ENCODE measurements around the gene SCARF2. TPM values are rescaled to one million over a fixed set of nuclear protein-coding genes. Genes with fewer than 3 reads are reported as not detected.
"Not testable (repeated sequence)": the region's sequence is repeated elsewhere in the genome, so short reads cannot be mapped to it uniquely, and the experiment has no call there.

SCARF2 gene
- total RNA-seq, 1 donor from 2014 or later: 23.4 TPM

DNA sequence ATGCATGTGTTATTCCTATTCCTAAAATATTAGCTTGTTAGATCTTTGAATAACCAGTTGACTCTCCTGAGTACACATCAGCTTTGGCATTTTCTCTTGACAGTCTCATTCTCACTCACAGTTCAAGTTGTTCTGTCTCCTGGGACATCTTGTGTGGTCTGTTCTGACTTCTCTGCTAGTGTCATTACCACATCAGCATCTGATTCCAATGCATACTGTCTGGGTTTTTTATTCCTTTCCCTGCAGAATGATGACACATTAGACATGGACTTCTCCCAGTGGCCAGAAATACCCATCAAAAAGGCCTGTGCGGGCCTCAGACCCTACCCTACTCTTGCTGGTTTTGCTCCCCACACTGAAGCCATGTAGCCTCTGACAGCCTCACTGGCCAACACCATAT, 41.0 kb downstream of the SCARF2 start:
- H3K27me3 Mint-ChIP-seq (ENCODE audit: low read depth): no peaks in the 10 kb centered on the region
- peaks cover 47% of the 10 kb centered on the region for H3K4me1 Mint-ChIP-seq
- TF ChIP-seq, protein P1, sequence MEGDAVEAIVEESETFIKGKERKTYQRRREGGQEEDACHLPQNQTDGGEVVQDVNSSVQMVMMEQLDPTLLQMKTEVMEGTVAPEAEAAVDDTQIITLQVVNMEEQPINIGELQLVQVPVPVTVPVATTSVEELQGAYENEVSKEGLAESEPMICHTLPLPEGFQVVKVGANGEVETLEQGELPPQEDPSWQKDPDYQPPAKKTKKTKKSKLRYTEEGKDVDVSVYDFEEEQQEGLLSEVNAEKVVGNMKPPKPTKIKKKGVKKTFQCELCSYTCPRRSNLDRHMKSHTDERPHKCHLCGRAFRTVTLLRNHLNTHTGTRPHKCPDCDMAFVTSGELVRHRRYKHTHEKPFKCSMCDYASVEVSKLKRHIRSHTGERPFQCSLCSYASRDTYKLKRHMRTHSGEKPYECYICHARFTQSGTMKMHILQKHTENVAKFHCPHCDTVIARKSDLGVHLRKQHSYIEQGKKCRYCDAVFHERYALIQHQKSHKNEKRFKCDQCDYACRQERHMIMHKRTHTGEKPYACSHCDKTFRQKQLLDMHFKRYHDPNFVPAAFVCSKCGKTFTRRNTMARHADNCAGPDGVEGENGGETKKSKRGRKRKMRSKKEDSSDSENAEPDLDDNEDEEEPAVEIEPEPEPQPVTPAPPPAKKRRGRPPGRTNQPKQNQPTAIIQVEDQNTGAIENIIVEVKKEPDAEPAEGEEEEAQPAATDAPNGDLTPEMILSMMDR (conservative IDR thresholded peaks at IDR 0.05): no peak
- H3K36me3 Mint-ChIP-seq (ENCODE audit: low read depth): peaks cover 11% of the 10 kb centered on the region
- no peaks in the 10 kb centered on the region for H3K9me3 Mint-ChIP-seq
- DNase-seq (ENCODE audit: low read depth, low spot score): no peak
- no peak overlapping the region for H3K27ac Mint-ChIP-seq (ENCODE audit: unreplicated experiment)
- H3K4me3 Mint-ChIP-seq: peak overlapping the region; percentile 94

DNA sequence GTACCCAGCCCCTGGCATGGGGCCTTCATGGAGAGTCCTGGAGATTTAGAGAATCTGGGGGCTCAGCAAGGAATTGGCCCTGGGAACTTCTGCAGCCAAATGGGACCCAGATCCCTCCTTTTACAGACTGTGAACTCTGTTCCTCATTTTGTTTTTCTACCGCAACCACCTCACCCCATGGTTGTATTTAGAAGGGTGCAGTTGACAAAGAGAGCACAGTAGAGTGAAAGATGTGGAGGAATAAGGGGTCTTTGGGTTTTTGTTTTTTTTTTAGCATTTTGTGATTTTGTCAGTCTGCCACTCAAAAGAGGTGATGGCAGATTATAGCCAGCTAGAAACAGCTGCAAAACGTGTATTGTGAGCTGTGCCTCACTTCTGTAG, 41.7 kb downstream of the SCARF2 start:
- TF ChIP-seq, protein P1 (conservative IDR thresholded peaks at IDR 0.05): no peak
- peak overlapping the region; percentile 94 for H3K4me3 Mint-ChIP-seq
- no peaks in the 10 kb centered on the region for H3K27me3 Mint-ChIP-seq (ENCODE audit: low read depth)
- no peaks in the 10 kb centered on the region for H3K9me3 Mint-ChIP-seq
- H3K27ac Mint-ChIP-seq (ENCODE audit: unreplicated experiment): no peak overlapping the region
- peaks cover 47% of the 10 kb centered on the region for H3K4me1 Mint-ChIP-seq
- H3K36me3 Mint-ChIP-seq (ENCODE audit: low read depth): peaks cover 11% of the 10 kb centered on the region
- no peak for DNase-seq (ENCODE audit: low read depth, low spot score)

- TF ChIP-seq, protein P1 (conservative IDR thresholded peaks at IDR 0.05): no peak
- peak overlapping the region; percentile 91 for H3K27ac Mint-ChIP-seq (ENCODE audit: unreplicated experiment)
- peak overlapping the region; percentile 94 for H3K4me3 Mint-ChIP-seq
- H3K4me1 Mint-ChIP-seq: peaks cover 47% of the 10 kb centered on the region
- H3K27me3 Mint-ChIP-seq (ENCODE audit: low read depth): no peaks in the 10 kb centered on the region
- no peaks in the 10 kb centered on the region for H3K9me3 Mint-ChIP-seq
- DNase-seq (ENCODE audit: low read depth, low spot score): no peak
- H3K36me3 Mint-ChIP-seq (ENCODE audit: low read depth): peaks cover 11% of the 10 kb centered on the region
Measured at GRCh38 chr22:20395181-20395906, 42.3 kb downstream of the SCARF2 start.

GRCh38 chr22:20393705-20394476, 43.7 kb downstream of the SCARF2 start, which contains the start of gene ZNF74:
TSS of gene ZNF74 (plus strand) at chr22:20394151. CDS start at chr22:20394629, 478 bp downstream.
- Mint-ChIP-seq H3K9me3 (no peaks in the 10 kb centered on the region), H3K27ac (ENCODE audit: unreplicated experiment) (peak within 1 kb of the TSS; percentile 94), H3K4me3 (peak within 1 kb of the TSS; percentile 94), H3K36me3 (ENCODE audit: low read depth) (peaks cover 8% of the 10 kb centered on the region), H3K4me1 (peaks cover 47% of the 10 kb centered on the region), H3K27me3 (ENCODE audit: low read depth) (no peaks in the 10 kb centered on the region)
- peak; percentile 81 for DNase-seq (ENCODE audit: low read depth, low spot score)
- TF ChIP-seq, protein P1 (conservative IDR thresholded peaks at IDR 0.05): no peak

GRCh38 chr22:20392983-20393704, 44.5 kb downstream of the SCARF2 start:
- no peaks in the 10 kb centered on the region for H3K9me3 Mint-ChIP-seq
- H3K4me1 Mint-ChIP-seq: peaks cover 40% of the 10 kb centered on the region
- H3K27ac Mint-ChIP-seq (ENCODE audit: unreplicated experiment): peak overlapping the region; percentile 94
- peaks cover 2% of the 10 kb centered on the region for H3K27me3 Mint-ChIP-seq (ENCODE audit: low read depth)
- no peak for DNase-seq (ENCODE audit: low read depth, low spot score)
- TF ChIP-seq, protein P1 (conservative IDR thresholded peaks at IDR 0.05): no peak
- H3K36me3 Mint-ChIP-seq (ENCODE audit: low read depth): peaks cover 8% of the 10 kb centered on the region
- peak overlapping the region; percentile 94 for H3K4me3 Mint-ChIP-seq

DNA sequence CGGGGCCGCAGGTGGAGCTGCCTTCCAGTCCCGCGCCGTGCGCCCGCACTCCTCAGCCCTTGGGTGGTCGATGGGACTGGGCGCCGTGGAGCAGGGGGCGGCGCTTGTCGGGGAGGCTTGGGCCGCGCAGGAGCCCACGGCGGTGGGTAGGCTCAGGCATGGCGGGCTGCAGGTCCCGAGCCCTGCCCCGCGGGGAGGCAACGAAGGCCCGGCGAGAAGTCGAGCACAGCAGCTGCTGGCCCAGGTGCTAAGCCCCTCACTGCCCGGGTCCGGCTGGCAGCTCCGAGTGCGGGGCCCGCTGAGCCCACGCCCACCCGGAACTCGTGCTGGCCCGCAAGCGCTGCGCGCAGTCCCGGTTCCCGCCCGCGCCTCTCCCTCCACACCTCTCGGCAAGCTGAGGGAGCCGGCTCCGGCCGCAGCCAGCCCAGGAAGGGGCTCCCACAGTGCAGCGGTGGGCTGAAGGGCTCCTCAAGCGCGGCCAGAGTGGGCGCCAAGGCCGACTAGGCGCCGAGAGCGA, 45.2 kb downstream of the SCARF2 start:
- H3K36me3 Mint-ChIP-seq (ENCODE audit: low read depth); H3K4me3 Mint-ChIP-seq; H3K27me3 Mint-ChIP-seq (ENCODE audit: low read depth); H3K9me3 Mint-ChIP-seq; H3K27ac Mint-ChIP-seq (ENCODE audit: unreplicated experiment); DNase-seq (ENCODE audit: low read depth, low spot score): not testable (repeated sequence)
- H3K4me1 Mint-ChIP-seq: peaks cover 37% of the 10 kb centered on the region

Data from neural crest cell (in vitro differentiated cells).